K562 (cell line): ENCODE data around the gene GRHL3. TPM values are rescaled to one million over a fixed set of nuclear protein-coding genes. Genes with fewer than 3 reads are reported as not detected.

Experiments
- ATAC-seq: fragments of 200-7000 bp; cut with Tn5 transposase; 3 replicates; pipeline ENCODE4 v1.9.1; 2020; ENCODE audit warnings: moderate library complexity
- BruUV-seq: library from RNA; stranded (reverse); fragments of 400-500 nt; replicated peaks from 2 replicates; lab custom pipeline; 2021; lab: Mats Ljungman, UMichigan
- CTCF ChIA-PET: fragments of 300-600 bp; formaldehyde crosslinking; extraction: SDS; loops from one replicate; lab custom pipeline; 2021; ENCODE audit warnings: low intra/inter-chr PET ratio; lab: Yijun Ruan, JAX
- POLR2A ChIA-PET: fragments of 300-600, 350-650 bp; sonication (Branson Sonifier 250); formaldehyde crosslinking; extraction: SDS; loops from one replicate; lab custom pipeline; 2021; ENCODE audit warnings: antibody characterized with exemption, inconsistent platforms; lab: Yijun Ruan, JAX
- DNase-seq, 4 experiments: peaks; one replicate each; pipeline versions ENCODE4 v3.0.0 to v3.0.0-alpha.2; 2011 to 2018; ENCODE audit warnings: low spot score in 3 of 4, mixed read lengths in 3 of 4; ENCODE audit errors: extremely low read depth in 1 of 4
- FAIRE-seq: peaks from 2 replicates; lab custom pipeline; 2011; peaks lifted over from hg19 to GRCh38; lab: Jason Lieb, UNC
- H2AFZ ChIP-seq: 2 replicates; pipeline ENCODE4 v1.6.0; 2011; ENCODE audit warnings: low read depth, low read length, control low read depth, inconsistent platforms
- H3K27ac ChIP-seq: fragments of 200-600 bp; 3 replicates; pipeline ENCODE4 v1.8.0; 2011; ENCODE audit warnings: low read depth, mild to moderate bottlenecking, control low read depth, inconsistent platforms, low read length, moderate library complexity, mixed read lengths; ENCODE audit errors: extremely low read depth
- H3K27me3 ChIP-seq, 2 experiments: fragments of 300-600 bp in 1 of 2; 2 replicates in 1 of 2; 3 replicates in 1 of 2; pipeline versions ENCODE4 v1.6.0 to v1.8.0; 2011; ENCODE audit warnings: inconsistent platforms in 2 of 2, low read length in 2 of 2, mild to moderate bottlenecking in 1 of 2, mixed read lengths in 1 of 2, moderate library complexity in 1 of 2; ENCODE audit not compliant: control insufficient read depth in 2 of 2, insufficient read depth in 2 of 2
- H3K36me3 ChIP-seq: fragments of 300-600 bp; 3 replicates; pipeline ENCODE4 v1.8.0; 2011; ENCODE audit warnings: mild to moderate bottlenecking, low read length, inconsistent platforms; ENCODE audit not compliant: control insufficient read depth, insufficient read depth
- H3K4me1 ChIP-seq, 2 experiments: fragments of 200-600 bp in 1 of 2; replicated peaks in 1 of 2; 2 replicates in 1 of 2; 3 replicates in 1 of 2; pipeline versions ENCODE4 v1.5.1 to v1.8.0; 2011; ENCODE audit warnings: inconsistent platforms in 2 of 2, low read length in 2 of 2, mild to moderate bottlenecking in 1 of 2, mixed read lengths in 1 of 2, moderate library complexity in 1 of 2; ENCODE audit not compliant: control insufficient read depth in 2 of 2, insufficient read depth in 2 of 2
- H3K4me2 ChIP-seq: 2 replicates; pipeline ENCODE4 v1.6.1; 2011; ENCODE audit warnings: low read length, control low read depth, inconsistent platforms, mixed read lengths; ENCODE audit not compliant: insufficient read depth
- H3K4me3 ChIP-seq: fragments of 200-600 bp; sonication (generic), shearing (Covaris generic); 2 replicates; pipeline ENCODE4 v1.5.1; 2016; ENCODE audit warnings: control low read depth, inconsistent platforms
- H3K79me2 ChIP-seq: fragments of 200-600 bp; 3 replicates; pipeline ENCODE4 v1.8.0; 2011; ENCODE audit warnings: low read length, inconsistent platforms; ENCODE audit not compliant: control insufficient read depth, insufficient read depth
- H3K9ac ChIP-seq, 2 experiments: 2 replicates each; pipeline versions ENCODE4 v1.6.0 to v1.6.1; 2011; ENCODE audit warnings: low read depth in 2 of 2, low read length in 2 of 2, control low read depth in 1 of 2, inconsistent platforms in 1 of 2, mild to moderate bottlenecking in 1 of 2, mixed read lengths in 1 of 2; ENCODE audit not compliant: insufficient read depth in 1 of 2
- H3K9me1 ChIP-seq: one replicate; pipeline ENCODE4 v1.6.0; 2011; ENCODE audit warnings: inconsistent platforms, mild to moderate bottlenecking, low read length, moderate library complexity; ENCODE audit not compliant: control insufficient read depth, insufficient read depth
- H3K9me3 ChIP-seq: replicated peaks from 2 replicates; pipeline ENCODE4 v1.5.1; 2011; ENCODE audit warnings: low read depth, low read length, inconsistent platforms; ENCODE audit not compliant: control insufficient read depth, insufficient read depth
- H4K20me1 ChIP-seq: replicated peaks from 2 replicates; pipeline ENCODE4 v1.6.1; 2011; ENCODE audit warnings: low read length, inconsistent platforms, mixed read lengths; ENCODE audit not compliant: control insufficient read depth, insufficient read depth
- BRD4 ChIP-seq: fragments of 200-600 bp; sonication (generic); IDR thresholded peaks from 2 replicates; pipeline ENCODE4 v1.6.1; 2017; ENCODE audit warnings: inconsistent platforms
- E2F1 ChIP-seq: sonication (generic); formaldehyde crosslinking; IDR thresholded peaks from 2 replicates; pipeline ENCODE4 v1.8.1; 2023; ENCODE audit warnings: mild to moderate bottlenecking, missing genetic modification reagents, moderate library complexity
- KDM1A ChIP-seq, 2 experiments: fragments of 450-650 bp; IDR thresholded peaks; 2 replicates each; pipeline ENCODE4 v1.6.1; 2016; ENCODE audit warnings: mild to moderate bottlenecking in 2 of 2
- SREBF1 ChIP-seq: fragments of 150-350 bp; IDR thresholded peaks from 2 replicates; pipeline ENCODE4 v1.6.1; 2014; ENCODE audit warnings: antibody characterized with exemption, low read depth, low read length, borderline replicate concordance
- WGBS: fragments of 100-300 bp; shearing (Covaris generic); methylation state at CpG from one replicate; pipeline ENCODE4 v1.1.6; 2016; ENCODE audit warnings: low coverage, mixed read lengths; ENCODE audit not compliant: insufficient coverage; ENCODE audit errors: missing lambda C conversion rate; 5-methylcytosine and 5-hydroxymethylcytosine counted together
- in situ Hi-C: fragments of 300-500 bp; cut with MboI; formaldehyde crosslinking; loops from 4 replicates; pipeline ENCODE4 v1.15.0; 2018; ENCODE audit warnings: inconsistent platforms, mixed read lengths
- intact Hi-C: fragments of 100-400 bp; cut with micrococcal nuclease; formaldehyde crosslinking; loops from 2 replicates; pipeline ENCODE4 v1.14.2; 2022
- polyA plus RNA-seq, 8 experiments: library from polyadenylated mRNA; depleted of rRNA in 4 of 8; stranded (reverse) in 5 of 8; unstranded in 3 of 8; fragments of >200 nt; fragmentation: Nextera tagmentation in 2 of 8; fragmentation: Illumina TruSeq in 1 of 8; extraction: Ambion mirVana in 2 of 8; extraction: Trizol in 1 of 8; gene quantifications; 2 replicates each; pipeline versions ENCODE4 v1.2.1 to v1.2.3, GENCODE V29; 2011 to 2014; ENCODE audit warnings: inconsistent platforms in 1 of 8, missing spikeins in 1 of 8
- total RNA-seq, 7 experiments: library from RNA; depleted of rRNA in 6 of 7; stranded (reverse); fragments of >200 nt in 6 of 7; fragmentation: Illumina TruSeq in 2 of 7; extraction: Trizol in 2 of 7; gene quantifications; 2 replicates each; pipeline versions ENCODE4 v1.2.1 to v1.2.3, GENCODE V29; 2011 to 2021; ENCODE audit warnings: low replicate concordance in 1 of 7

The GRHL3 gene
- total and polyA plus RNA-seq, 9 of the 15 experiments (the other 6 are each of a cell fraction or from before 2014, with no cell fraction given) = 0.01 to 0.04 TPM; not detected in 7

- TF ChIP-seq SREBF1 = no peak
- no peak for TF ChIP-seq BRD4
- TF ChIP-seq E2F1 = no peak
These were observed 41.5 kb downstream of the GRHL3 start (continued) for GRCh38 chr1:24360681-24361080.

GRCh38 chr1:24361811-24362210, 42.7 kb downstream of the GRHL3 start:
- ChIA-PET POLR2A (interaction anchor here (0.9 to 1.1 kb wide), 2 partner anchors 30 to 97 kb away, joined by 3 read pairs; no protein-coding TSS in a partner anchor), CTCF (no interaction called here)
- Histone ChIP-seq H3K27ac (no peak overlapping the region), H3K9me3 (no peaks in the 10 kb centered on the region), H3K4me1 (peaks cover 0 to 8% of the 10 kb centered on the region in 2 experiments; a peak in 2 of 5 replicates), H3K4me2 (no peak overlapping the region), H3K9ac (no peak overlapping the region), H2AFZ (no peak overlapping the region), H3K4me3 (no peak overlapping the region), H4K20me1 (peaks cover 14% of the 10 kb centered on the region), H3K79me2 (no peaks in the 10 kb centered on the region), H3K9me1 (no peaks in the 10 kb centered on the region), H3K36me3 (no peaks in the 10 kb centered on the region), H3K27me3 (peaks cover 4 to 68% of the 10 kb centered on the region in 2 experiments; a peak in 4 of 5 replicates)
- WGBS = 40% methylated on average over 3 of the region's 3 CpGs
- DNase-seq = no peak
- FAIRE-seq = no peak
- in situ Hi-C loops (no loop called here), intact Hi-C loops (no loop called here)
- no peak for TF ChIP-seq KDM1A (IDR thresholded peaks at IDR 0.05)
- BruUV-seq = no TSS peak
- no peak for ATAC-seq
